Stimulated activated CD8-positive, alpha-beta memory T cell treated with anti-CD3 and anti-CD28 coated beads, Interleukin-15, amount 100 ng/mL, for 4 hours (primary cell): ENCODE data around the gene NT5C1A.

Experiments used
- DNase-seq, 2 donors: peaks; one replicate each; pipeline ENCODE4 v3.0.0-alpha.2; 2020; ENCODE audit warnings: low read depth in 2 of 2

The NT5C1A gene

DNA sequence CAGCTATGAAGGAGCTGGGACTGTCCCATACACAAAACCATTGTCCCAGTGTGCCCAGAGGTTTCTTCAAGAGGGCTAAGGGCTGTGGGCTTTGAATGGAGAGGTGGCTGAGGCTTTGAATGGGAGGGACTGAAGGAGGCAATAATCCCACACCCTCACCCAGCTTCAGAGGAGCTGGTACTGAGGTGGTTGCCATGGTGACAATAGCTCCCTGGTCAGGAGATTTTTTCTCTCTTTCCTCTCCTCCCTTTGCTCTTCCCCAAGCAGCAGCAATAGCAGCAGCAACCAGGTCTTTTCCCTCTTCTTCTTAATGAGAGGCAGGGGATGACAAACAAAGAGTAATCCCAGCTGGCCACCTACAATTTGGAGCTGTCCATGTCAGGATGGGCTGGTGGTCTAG is 17.7 kb upstream of the NT5C1A start:
- DNase-seq: no peak

DNA sequence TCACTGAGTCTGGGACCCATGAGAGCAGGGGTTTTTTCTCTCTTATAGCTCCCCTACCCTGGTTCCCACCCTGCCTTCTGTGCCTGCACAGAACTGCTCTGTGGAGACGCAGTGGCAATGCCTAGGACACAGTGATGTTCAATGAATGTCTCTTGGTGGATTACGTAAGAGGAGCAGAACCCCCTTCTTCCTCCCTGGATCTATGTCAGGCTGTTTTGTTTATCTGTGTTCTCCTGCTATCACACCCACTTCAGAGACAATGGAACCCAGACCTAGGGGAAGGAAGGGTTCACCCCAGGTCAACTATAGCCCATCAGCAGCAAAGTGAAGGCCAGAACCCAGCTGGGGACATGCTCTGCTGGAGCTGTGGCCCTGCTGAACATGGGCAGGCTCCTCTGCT is 17.3 kb upstream of the NT5C1A start:
- no peak for DNase-seq

GRCh38 chr1:39688706-39689105 is 16.8 kb upstream of the NT5C1A start:
- no peak for DNase-seq

- DNase-seq: no peak
These were observed 15.3 kb upstream of the NT5C1A start for GRCh38 chr1:39687243-39687642.

DNA sequence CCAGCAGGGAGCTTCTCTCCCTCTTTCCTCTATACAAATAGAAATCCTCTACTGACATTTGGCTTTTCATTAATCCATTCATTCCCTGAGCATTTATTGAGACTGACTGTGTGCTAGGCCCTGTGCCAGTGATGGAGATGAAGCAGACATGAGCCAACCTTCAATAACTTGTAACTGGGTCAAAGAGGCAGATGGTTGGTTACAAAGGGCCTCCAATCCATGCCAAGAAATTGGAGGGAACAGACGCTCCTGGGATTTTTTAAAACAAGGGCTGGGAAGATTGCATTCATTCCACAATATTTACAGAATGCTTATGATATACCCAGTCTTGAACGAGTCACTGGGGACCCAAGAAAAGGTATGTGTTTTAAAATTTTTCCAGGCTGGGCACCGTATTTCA is 13.2 kb upstream of the NT5C1A start:
- DNase-seq: no peak

DNA sequence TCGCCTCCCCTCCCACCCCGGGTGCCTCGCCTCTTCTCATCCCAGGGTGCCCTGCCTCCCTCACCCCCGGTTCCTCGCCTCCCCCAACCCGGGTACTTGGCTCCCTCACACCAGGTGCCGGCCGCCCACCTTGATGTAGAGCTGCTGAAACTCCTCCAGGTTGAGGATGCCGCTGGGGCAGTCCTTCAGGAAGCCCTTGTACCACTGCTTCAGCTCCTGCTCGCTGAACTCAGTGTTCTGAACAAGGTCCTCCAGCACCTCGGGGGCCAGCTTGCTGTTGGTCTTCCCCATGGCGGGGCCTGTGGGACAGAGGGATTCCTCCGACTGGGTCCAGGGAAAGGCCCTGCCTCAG is 12.4 kb upstream of the NT5C1A start:
- no peak for DNase-seq

DNA sequence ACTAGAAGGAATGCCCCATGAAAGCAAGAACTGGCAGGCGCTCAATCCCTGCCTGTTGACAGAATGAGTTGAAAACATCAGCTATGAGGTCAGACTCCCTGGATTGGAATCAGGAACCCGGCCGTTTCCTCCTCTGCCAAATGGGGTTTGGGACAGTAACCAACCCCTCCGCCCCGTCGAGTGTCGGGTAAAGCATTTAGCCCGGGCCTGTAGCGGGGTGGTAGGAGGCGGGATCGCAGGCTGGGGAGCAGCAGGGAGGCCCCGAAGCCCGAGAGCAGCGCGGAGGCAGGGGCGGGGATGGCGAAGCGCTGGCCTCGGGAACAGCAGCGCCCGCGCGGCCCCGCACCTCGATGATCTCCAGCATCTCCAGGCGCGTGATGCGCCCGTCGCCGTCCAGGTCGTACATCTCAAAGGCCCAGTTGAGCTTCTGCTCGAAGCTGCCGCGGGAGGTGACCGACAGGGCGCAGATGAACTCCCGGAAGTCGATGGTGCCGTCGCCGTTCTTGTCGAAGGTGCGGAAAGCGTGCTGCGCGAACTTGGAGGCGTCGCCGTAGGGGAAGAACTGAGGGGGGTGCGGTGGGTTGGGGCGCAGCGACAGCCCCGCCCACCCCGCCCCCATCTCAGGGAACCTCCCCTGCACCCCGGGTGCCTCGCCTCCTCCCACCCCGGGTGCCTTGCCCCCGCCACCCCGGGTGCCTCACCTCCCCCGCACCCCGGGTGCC is 11.8 kb upstream of the NT5C1A start:
- DNase-seq: no peak

DNA sequence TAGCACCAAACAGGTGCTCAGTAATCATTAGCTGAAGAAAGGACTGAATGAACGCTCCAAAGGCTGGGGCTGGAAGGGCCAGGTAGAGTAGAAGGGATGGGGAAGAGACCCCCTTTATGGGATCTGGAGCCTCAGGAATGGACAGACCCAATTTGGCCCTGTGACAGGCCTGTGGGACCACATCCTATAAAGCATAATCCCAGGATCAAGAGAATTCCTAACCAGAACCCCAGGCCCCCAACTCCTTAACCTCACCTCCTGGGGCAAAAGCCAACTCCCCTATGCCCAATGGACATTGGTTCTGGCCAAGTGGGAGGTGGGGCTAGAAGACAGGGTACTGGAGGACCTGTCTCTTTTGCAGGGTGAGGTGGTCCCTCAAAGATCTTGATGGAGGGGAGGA is 10.1 kb upstream of the NT5C1A start:
- no peak for DNase-seq

- DNase-seq: no peak
These were observed 9.4 kb upstream of the NT5C1A start for GRCh38 chr1:39681294-39681693.

DNA sequence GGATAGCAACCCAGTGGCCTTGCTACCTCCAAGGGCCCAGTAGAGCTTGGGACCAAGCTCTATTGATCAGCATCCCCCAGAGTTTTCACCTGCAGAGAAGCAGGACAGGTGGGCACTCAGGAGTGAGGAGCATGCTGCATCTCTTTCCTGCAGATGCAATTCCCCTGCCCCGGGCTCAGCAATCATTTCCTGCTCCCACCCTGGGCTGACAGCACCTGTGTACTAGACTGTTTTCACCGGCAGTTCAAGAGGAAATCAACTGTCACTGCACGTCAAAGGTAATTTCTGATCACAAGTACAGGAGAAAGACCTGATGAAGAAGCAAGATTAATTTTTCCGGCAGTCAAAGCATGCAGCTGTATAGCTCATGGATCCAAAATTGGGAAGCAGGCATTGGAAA is 8.8 kb upstream of the NT5C1A start:
- no peak for DNase-seq

- DNase-seq: no peak
These were observed 7.9 kb upstream of the NT5C1A start for GRCh38 chr1:39679821-39680220.

GRCh38 chr1:39678889-39679288 is 7.0 kb upstream of the NT5C1A start:
- no peak for DNase-seq

DNA sequence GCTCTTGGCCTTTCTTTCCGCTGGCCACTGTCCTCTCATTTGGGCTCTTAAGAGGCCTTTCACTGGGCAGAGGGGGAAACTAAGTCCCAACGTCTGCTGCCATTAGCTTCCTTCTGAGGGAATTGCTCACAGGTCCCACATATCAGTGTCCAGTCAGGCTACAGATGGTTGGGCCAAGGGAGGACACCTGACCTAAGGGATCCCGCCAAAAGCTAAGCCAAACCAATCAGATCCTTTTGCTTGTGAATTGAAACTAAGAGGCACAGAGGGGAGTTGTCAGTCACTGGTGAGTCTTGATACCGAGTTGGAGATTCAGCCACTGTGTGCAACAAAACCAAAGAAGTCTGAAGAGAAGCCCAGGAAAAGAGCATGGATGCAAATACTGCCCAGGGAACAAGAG is 5.7 kb upstream of the NT5C1A start:
- no peak for DNase-seq

- DNase-seq: no peak
These were observed 5.1 kb upstream of the NT5C1A start for GRCh38 chr1:39676948-39677548.

DNA sequence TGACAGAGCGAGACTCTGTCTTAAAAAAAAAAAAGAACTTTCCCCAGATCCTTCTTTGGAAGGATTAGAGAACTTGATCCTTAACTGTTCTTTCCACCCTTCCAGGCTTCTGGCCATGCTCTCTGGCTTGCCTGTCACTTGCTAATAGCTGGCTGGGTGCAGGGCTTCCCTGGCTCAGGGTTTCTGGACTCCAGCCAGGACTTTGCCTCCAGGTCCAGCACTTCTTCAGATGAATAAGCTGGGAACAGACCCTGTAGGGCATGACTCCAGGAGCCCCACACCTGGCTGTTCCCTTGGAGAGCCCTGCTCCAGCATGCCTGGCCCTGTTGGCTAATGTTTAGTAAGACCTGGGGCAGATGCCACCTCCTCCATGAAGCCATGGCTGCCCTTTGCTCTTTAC is 3.3 kb upstream of the NT5C1A start:
- no peak for DNase-seq

- DNase-seq: no peak
These were observed 1.3 kb upstream of the NT5C1A start for GRCh38 chr1:39673215-39673614.

GRCh38 chr1:39672551-39672947 is 642 bp upstream of the NT5C1A start:
- DNase-seq: no peak

DNA sequence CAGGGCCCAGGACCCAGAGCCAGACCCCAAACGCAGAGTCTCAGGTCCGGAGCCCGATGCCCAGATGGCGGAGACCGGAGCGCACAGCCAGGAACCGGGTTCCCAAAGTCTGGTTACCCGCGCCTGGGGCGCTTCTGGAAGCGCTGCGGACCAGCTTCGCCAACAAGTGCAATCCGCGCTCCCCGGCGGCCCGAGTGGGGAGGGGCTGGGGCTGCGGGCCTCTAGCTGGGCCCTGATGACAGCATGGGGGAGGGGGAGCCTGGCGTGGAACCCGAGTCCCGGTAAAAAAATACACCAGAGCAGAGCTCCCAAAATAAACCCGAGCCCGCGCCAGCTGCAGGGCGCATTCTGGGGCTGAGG is 494 bp downstream of the NT5C1A start:
- no peak for DNase-seq

- no peak for DNase-seq
These were observed 1.2 kb downstream of the NT5C1A start for GRCh38 chr1:39670689-39671088.

DNA sequence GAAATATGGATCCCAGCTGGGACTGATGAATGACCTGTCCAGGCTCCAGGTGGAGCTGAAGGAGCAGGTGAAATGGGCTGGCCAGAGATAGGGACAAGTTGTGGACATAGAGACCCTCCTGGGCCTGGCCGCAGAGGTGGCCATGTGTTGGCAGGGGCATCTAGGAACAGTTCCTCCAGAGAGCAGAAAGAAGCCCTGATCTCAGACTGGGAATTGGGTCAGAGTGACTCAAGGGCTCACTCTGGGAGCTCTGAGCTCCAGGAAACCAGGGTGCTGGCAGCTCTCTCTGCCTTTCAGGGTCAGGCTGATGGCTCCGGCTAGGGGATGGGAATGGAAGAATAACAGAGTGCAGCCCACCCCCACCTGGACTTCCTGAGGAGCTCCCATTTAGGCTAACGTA is 3.0 kb downstream of the NT5C1A start:
- no peak for DNase-seq

- DNase-seq: no peak
These were observed 3.8 kb downstream of the NT5C1A start for GRCh38 chr1:39668111-39668510.

DNA sequence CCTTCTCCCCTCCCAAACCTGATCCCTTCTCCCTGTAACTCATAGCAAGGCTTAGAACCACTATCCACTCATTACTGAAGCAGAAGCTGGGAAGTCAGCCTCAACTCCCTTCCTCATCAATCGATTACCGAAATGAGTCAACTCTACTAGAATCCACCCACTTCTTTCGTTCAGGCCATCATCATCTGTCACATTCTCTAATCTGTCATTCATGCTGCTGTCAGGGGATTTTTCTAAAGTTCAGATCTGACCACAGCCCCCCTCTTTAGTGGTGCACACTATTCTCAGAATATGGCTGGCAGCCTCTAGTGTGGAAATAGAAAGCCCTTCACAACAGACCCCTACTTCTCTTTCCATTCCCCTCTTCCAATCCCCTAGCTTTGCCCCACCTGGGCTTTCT is 5.1 kb downstream of the NT5C1A start:
- DNase-seq: no peak

DNA sequence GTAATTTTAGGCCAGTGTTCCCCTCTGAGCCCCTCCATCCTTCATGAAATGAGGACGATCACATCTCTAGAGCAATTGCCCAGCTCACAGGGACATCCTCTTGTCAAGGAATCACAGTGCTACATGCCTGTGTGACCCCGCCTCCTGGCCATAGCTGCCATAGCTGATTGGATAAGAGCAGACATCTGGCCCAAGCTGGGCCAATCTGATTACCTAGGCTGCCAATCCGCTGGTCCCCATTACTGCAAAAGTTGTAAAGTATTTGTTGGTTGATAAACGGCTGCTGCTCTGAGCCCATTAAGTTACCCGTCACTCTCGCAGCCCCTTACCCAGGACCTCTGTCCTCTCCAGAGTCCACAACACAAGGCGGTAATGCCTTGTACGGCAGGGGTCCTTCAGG is 8.3 kb downstream of the NT5C1A start:
- DNase-seq: no peak

- DNase-seq: no peak
These were observed 9.0 kb downstream of the NT5C1A start for GRCh38 chr1:39662861-39663260.
